Activated T-helper 9 cell treated with anti-CD3 and anti-CD28 coated beads, Interleukin-2, amount 50 U/mL, for 16 hours (primary cell): Measurements from ENCODE around the gene GNA12.

ENCODE experiments used
- DNase-seq: peaks from one replicate; pipeline ENCODE4 v3.0.0-alpha.2; 2020; ENCODE audit warnings: low read depth

GNA12 gene

GRCh38 chr7:2834748-2835441 is 9.2 kb downstream of the GNA12 start:
- DNase-seq, result no peak

- DNase-seq, result no peak
These were observed 10.8 kb downstream of the GNA12 start for GRCh38 chr7:2833083-2833910.

- no peak for DNase-seq
These were observed 11.6 kb downstream of the GNA12 start for GRCh38 chr7:2832461-2832860.

GRCh38 chr7:2830609-2831376 is 13.3 kb downstream of the GNA12 start:
- DNase-seq, result no peak

GRCh38 chr7:2829040-2829439 is 15.1 kb downstream of the GNA12 start:
- DNase-seq, result no peak

GRCh38 chr7:2826771-2827170 is 17.3 kb downstream of the GNA12 start:
- DNase-seq, result no peak

GRCh38 chr7:2825559-2826227 is 18.4 kb downstream of the GNA12 start:
- DNase-seq, result no peak

GRCh38 chr7:2824678-2825461 is 19.2 kb downstream of the GNA12 start:
- no peak for DNase-seq

- DNase-seq, result no peak
These were observed 20.0 kb downstream of the GNA12 start for GRCh38 chr7:2824026-2824677.

GRCh38 chr7:2823130-2823529 is 21.0 kb downstream of the GNA12 start:
- no peak for DNase-seq

GRCh38 chr7:2821842-2822507 is 22.1 kb downstream of the GNA12 start:
- DNase-seq, result no peak

- no peak for DNase-seq
These were observed 22.8 kb downstream of the GNA12 start for GRCh38 chr7:2821161-2821841.

GRCh38 chr7:2820508-2820934 is 23.6 kb downstream of the GNA12 start:
- no peak for DNase-seq

- DNase-seq, result no peak
These were observed 24.1 kb downstream of the GNA12 start for GRCh38 chr7:2819954-2820397.

- no peak for DNase-seq
These were observed 24.8 kb downstream of the GNA12 start for GRCh38 chr7:2819161-2819953.

GRCh38 chr7:2818653-2819052 is 25.5 kb downstream of the GNA12 start:
- no peak for DNase-seq

- DNase-seq, result no peak
These were observed 26.0 kb downstream of the GNA12 start for GRCh38 chr7:2818121-2818520.

GRCh38 chr7:2817456-2817855 is 26.7 kb downstream of the GNA12 start:
- no peak for DNase-seq

GRCh38 chr7:2815875-2816245 is 28.2 kb downstream of the GNA12 start:
- no peak for DNase-seq
